DMS153 (cell line): Measurements from ENCODE around the gene CIITA.
A peak's percentile ranks its signal among the peaks of the same experiment; 100 is the strongest.
"Not testable (repeated sequence)": the region's sequence is repeated elsewhere in the genome, so short reads cannot be mapped to it uniquely, and the experiment has no call there.

Experiments used
- DNase-seq: peaks from one replicate; lab custom pipeline; 2025; lab: John Stamatoyannopoulos, UW

Gene CIITA

GRCh38 chr16:10921536-10922327 lies 44.7 kb downstream of the CIITA start:
- DNase-seq = no peak

- no peak for DNase-seq
Observed at GRCh38 chr16:10922328-10923145, 45.5 kb downstream of the CIITA start.

DNA sequence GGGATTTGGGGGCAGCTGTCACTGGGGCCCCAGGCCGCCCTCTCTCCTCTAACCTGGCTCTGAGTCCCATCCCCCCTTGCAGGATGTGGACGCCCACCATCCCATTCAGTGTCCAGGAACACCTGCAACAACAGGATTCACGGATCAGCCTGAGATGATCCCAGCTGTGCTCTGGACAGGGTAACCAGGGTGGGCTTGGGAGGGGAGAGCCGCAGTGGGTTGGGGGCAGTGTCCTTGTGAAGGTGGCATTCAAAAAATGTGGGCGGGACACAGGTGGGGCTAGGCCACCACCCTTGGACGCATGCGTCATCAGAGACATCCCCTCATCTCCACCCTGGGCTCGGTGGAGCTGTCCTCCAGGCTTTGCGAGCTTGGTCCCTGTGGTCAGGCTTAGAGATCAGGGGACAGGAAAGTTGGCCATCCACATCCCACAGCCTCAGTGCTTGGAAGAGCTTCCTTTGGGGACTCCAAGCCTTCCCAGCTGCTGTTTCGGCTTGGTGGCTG lies 46.2 kb downstream of the CIITA start:
- DNase-seq = no peak

- no peak for DNase-seq
Observed at GRCh38 chr16:10923650-10924214, 46.7 kb downstream of the CIITA start.

DNA sequence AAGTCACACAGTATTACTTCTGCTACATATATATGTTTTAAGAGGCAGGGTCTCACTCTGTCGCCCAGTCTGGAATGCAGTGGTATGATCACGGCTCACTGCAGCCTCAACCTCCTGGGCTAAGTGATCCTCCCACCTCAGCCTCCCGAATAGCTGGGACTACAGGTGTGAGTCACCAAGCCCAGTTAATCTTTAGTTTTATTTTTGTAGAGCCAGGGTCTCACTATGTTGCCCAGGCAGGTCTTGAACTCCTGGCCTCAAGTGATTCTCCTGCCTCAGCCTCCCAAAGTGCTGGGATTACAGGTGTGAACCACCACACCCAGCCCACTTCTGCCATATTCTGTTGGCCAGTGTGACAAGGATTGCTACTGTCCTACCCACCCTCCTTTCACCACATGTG lies 48.3 kb downstream of the CIITA start:
- DNase-seq = not testable (repeated sequence)

GRCh38 chr16:10926094-10926493 lies 49.1 kb downstream of the CIITA start:
- DNase-seq = no peak

GRCh38 chr16:10926867-10927266 lies 49.9 kb downstream of the CIITA start:
- DNase-seq = no peak

- no peak for DNase-seq
Observed at GRCh38 chr16:10927497-10928112, 50.6 kb downstream of the CIITA start.

DNA sequence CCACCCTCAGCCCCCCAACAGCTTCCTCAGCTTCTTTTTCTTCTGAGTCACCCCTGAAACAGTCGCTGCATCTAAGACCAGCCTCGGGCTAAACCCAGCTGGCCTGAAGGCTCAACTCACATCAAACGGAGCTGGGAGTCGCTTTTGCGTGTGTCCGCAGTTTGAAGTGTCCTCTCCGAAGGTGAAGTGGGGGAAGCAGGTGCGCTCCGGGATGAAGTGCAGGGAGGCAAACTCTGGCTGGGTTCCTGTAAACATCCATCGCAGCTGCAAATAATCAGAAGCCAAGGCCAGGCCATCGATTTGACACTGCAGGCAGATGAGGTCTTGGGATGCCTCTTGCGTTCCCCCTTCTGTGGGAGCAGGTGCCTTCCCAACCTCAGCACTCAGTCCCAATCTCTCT lies 52.1 kb downstream of the CIITA start:
- peak; percentile 77 for DNase-seq

DNA sequence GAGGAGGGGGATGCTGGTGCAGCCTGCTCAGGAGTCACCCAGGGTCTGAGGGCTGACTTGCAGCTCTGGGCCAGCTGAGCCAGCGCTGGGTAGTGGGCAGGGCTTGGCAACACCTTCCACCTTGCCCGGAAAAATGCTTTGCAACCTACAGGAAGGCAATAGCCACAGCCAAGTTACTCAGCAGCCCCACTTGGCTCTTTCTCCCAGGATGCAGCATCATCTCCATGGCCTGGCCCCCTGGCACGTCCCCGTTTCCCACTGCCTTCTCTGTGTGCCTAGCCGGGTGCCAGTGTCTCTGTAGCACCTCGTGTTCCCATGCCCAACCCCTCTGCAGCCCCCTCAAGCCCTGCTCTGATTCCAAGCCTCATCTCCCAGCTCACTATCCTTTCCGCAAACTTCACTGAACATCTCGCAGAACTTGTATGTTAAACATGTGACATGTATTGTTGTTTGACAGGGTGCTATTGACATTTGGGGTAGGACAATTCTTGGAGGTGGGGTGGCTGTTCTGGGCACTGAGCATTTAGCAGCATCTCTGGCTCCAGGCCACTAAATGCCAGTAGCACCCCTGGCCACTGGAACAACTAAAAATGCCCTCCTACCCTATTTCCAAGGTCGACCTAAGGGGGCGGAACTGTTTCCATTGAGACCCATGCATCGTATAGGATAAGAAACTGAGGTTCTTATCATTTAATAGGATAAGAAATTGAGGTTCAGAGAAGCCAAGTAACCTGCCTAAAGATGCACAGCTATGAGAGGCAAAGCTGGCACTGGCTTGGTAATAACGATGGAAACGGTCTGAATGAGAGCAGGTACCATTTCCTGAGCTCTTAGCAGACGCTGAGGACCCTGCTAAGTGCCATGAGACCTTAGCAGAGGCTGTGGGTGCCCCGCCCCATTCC lies 53.1 kb downstream of the CIITA start:
- DNase-seq = peak; percentile 12

DNA sequence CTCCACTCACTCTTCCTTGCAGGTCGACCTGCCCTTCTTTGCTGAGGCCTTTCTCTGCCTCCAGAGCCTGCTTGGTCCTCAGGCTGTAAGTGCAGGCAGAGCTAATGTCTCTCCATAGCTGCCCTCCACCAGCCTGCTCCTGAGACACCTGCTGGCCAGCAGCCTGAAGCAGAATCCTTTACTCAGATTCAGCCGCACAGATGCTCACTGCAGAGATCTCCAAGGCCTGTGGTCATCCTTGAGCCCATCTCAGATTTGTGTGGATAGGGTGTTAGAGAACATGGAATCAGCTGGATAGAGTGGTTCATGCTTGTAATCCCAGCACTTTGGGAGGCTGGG lies 53.7 kb downstream of the CIITA start:
- no peak for DNase-seq

- DNase-seq = no peak
Observed at GRCh38 chr16:10931134-10931533, 54.1 kb downstream of the CIITA start.

- no peak for DNase-seq
Observed at GRCh38 chr16:10931977-10932632, 55.1 kb downstream of the CIITA start.

DNA sequence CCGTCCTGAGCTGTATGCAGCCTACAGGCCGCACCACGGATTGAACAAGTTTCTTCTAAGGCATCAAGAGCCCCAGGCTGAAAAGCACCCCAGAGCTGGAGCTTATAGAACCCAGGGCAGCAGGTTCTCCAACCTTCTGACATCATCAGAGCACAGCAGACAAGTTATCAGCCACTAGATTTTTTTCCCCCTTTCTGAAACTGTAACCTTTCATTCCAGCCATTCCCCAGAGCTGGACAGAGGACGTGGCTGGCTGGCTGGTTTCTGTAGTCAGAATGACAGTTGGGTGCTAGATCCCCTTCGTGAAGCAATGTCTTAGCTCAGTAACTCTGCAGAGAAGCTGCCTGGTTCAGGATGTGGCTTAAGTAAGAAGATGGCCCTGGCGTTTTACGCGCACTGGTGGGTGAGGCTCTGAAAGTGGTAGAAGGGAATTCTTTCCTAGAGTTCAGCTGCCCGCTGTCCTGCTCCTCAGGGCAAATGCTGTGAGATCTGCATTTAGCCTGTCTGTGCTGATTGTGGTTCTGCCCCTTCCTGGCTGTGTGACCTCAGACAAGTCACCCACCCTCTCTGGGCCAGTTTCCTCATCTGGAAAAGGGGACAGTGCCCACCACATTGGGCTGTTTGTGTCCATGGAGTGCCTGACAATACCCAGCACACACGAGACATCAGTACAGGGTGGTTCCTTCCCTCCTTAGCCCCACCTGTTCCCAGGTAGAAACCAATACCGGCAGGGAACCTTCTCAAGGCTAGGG lies 56.1 kb downstream of the CIITA start:
- no peak for DNase-seq

DNA sequence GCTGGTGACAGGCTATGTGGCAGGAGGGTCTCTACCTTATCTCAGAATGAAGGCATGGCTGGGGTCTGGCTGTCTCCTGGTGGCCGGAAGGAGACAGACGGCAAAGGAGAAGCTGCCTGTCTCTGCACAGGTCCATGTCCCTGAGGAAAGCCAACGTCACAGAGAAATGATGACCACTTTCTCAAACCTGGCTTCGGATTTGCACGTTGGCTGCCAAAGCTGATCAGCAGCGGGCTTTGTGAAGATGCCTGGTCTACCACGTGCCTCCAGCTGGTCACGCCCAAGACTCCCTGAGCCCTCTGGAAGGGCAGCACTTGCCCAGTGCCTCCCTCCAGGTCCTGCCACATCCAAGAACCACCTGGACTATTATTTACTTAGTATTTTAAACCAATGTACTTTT lies 56.9 kb downstream of the CIITA start:
- no peak for DNase-seq

GRCh38 chr16:10934325-10935107 lies 57.5 kb downstream of the CIITA start:
- no peak for DNase-seq

GRCh38 chr16:10935226-10935915 lies 58.4 kb downstream of the CIITA start:
- no peak for DNase-seq

DNA sequence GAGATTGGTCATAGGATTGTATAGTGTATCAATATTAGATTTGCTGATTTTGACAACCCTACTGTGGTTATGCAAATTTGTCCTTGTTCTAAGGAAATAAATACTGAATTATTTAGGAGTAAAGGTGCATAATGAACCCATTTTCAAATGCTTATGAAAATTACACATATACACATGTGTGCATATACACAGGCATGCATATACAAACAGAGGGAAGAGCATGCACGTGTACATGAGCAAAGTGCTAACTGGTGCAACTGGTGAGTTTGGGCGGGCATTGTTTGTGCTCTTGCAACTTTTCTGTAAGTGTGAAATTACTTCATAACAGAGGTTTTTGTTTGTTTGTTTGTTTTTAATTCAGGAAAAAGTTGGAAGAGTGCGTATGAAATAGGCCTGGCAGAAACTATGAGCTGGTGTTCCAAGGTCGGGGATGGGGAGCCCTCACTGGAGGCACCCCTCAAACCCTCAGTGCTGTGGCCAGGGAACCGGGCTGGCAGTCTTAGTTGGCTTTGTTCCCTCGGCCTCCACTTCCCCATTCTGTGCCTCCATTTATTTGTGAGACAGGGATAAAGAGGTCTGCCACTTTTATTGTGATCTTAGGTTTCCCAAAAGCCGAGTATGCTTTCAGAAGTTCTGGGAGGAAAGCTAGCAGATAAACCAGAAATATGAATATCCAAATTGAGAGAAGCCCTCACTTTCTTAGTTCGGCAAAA lies 59.4 kb downstream of the CIITA start:
- no peak for DNase-seq
